MG63 (cell line): ENCODE results near the gene PCDHGA2. TPM values are rescaled to one million over a fixed set of nuclear protein-coding genes. Genes with fewer than 3 reads are reported as not detected.
"Not testable (repeated sequence)": the region's sequence is repeated elsewhere in the genome, so short reads cannot be mapped to it uniquely, and the experiment has no call there.

Source experiments
- DNase-seq: peaks from one replicate; pipeline ENCODE4 v3.0.0-alpha.2; 2020
- H3K27me3 ChIP-seq: fragments of 250-450 bp; sonication (Bioruptor Pico); 2 replicates; pipeline ENCODE4 v1.5.1; 2020; ENCODE audit warnings: mild to moderate bottlenecking, moderate library complexity
- H3K36me3 ChIP-seq: fragments of 250-450 bp; sonication (Bioruptor Pico); 2 replicates; pipeline ENCODE4 v1.5.1; 2020; ENCODE audit warnings: mild to moderate bottlenecking, moderate library complexity
- H3K4me3 ChIP-seq: fragments of 250-450 bp; sonication (Bioruptor Pico); 2 replicates; pipeline ENCODE4 v1.5.1; 2020; ENCODE audit warnings: mild to moderate bottlenecking, moderate library complexity
- H3K9me3 ChIP-seq: fragments of 250-450 bp; sonication (Bioruptor Pico); 2 replicates; pipeline ENCODE4 v1.5.1; 2020; ENCODE audit warnings: mild to moderate bottlenecking, moderate library complexity
- total RNA-seq: library from RNA; depleted of rRNA; stranded (reverse); fragments of >200 nt; shearing (Covaris generic); gene quantifications from 2 replicates; pipeline ENCODE4 v1.2.3, GENCODE V29; 2014; ENCODE audit warnings: low replicate concordance

The PCDHGA2 gene
- total RNA-seq, 1 experiment from 2014 or later = not detected

- Histone ChIP-seq H3K4me3 (no peak overlapping the region), H3K27me3 (no peaks in the 10 kb centered on the region), H3K9me3 (peaks cover 2% of the 10 kb centered on the region)
Observed at GRCh38 chr5:141342773-141343172, 4.2 kb downstream of the PCDHGA2 start.

GRCh38 chr5:141343242-141343952, 4.8 kb downstream of the PCDHGA2 start, which contains the start of gene PCDHGA3:
Gene PCDHGA3, plus strand, starts transcription at chr5:141343829. Its CDS starts 205 bp downstream, at chr5:141344034.
- Histone ChIP-seq H3K27me3 (no peaks in the 10 kb centered on the region; the same call in 1 of the 2 replicates), H3K36me3 (no peaks in the 10 kb centered on the region), H3K4me3 (no peak within 1 kb of the TSS), H3K9me3 (peaks cover 2% of the 10 kb centered on the region)
- no peak for DNase-seq

More at GRCh38 chr5:141342773-141343172, 4.2 kb downstream of the PCDHGA2 start:
- DNase-seq = no peak
- H3K36me3 ChIP-seq = no peaks in the 10 kb centered on the region

GRCh38 chr5:141343953-141344463, 5.4 kb downstream of the PCDHGA2 start:
- Histone ChIP-seq H3K9me3 (peaks cover 2% of the 10 kb centered on the region), H3K27me3 (no peaks in the 10 kb centered on the region; the same call in 1 of the 2 replicates), H3K4me3 (no peak overlapping the region), H3K36me3 (no peaks in the 10 kb centered on the region)
- no peak for DNase-seq

- H3K36me3 ChIP-seq = no peaks in the 10 kb centered on the region
- H3K27me3 ChIP-seq = no peaks in the 10 kb centered on the region; the same call in 1 of the 2 replicates
- H3K9me3 ChIP-seq = peaks cover 2% of the 10 kb centered on the region
- no peak overlapping the region for H3K4me3 ChIP-seq
- no peak for DNase-seq
Observed at GRCh38 chr5:141345327-141345726, 6.8 kb downstream of the PCDHGA2 start.

- not testable (repeated sequence) for H3K27me3 ChIP-seq, H3K4me3 ChIP-seq, H3K36me3 ChIP-seq, H3K9me3 ChIP-seq, DNase-seq
Observed at GRCh38 chr5:141346017-141346416, 7.5 kb downstream of the PCDHGA2 start.

GRCh38 chr5:141349917-141350619, 11.5 kb downstream of the PCDHGA2 start, which contains the start of gene PCDHGB1:
Gene PCDHGB1, plus strand, starts transcription at chr5:141350099. Its CDS starts 162 bp downstream, at chr5:141350261.
- Histone ChIP-seq H3K4me3 (peak within 1 kb of the TSS; percentile 50), H3K36me3 (no peaks in the 10 kb centered on the region), H3K27me3 (no peaks in the 10 kb centered on the region; the same call in 1 of the 2 replicates), H3K9me3 (peaks cover 4% of the 10 kb centered on the region; the same call in 1 of the 2 replicates)
- DNase-seq = peak; percentile 78

GRCh38 chr5:141351591-141351990, 13.0 kb downstream of the PCDHGA2 start:
- Histone ChIP-seq H3K9me3 (peaks cover 5% of the 10 kb centered on the region; the same call in 1 of the 2 replicates), H3K27me3 (no peaks in the 10 kb centered on the region; the same call in 1 of the 2 replicates), H3K4me3 (no peak overlapping the region), H3K36me3 (no peaks in the 10 kb centered on the region)
- DNase-seq = no peak

- DNase-seq = no peak
- peaks cover 5% of the 10 kb centered on the region; the same call in 1 of the 2 replicates for H3K9me3 ChIP-seq
- no peaks in the 10 kb centered on the region for H3K36me3 ChIP-seq
- H3K4me3 ChIP-seq = no peak within 1 kb of the TSS
- no peaks in the 10 kb centered on the region for H3K27me3 ChIP-seq
Observed at GRCh38 chr5:141354900-141355469, 16.4 kb downstream of the PCDHGA2 start, which contains the start of gene PCDHGA4. Gene PCDHGA4, plus strand, starts transcription at chr5:141355021. Its CDS starts 87 bp downstream, at chr5:141355108.

- H3K9me3 ChIP-seq = peaks cover 8% of the 10 kb centered on the region
Observed at GRCh38 chr5:141355641-141356040, 17.1 kb downstream of the PCDHGA2 start.

GRCh38 chr5:141356133-141356532, 17.6 kb downstream of the PCDHGA2 start:
- H3K36me3 ChIP-seq = no peaks in the 10 kb centered on the region
- H3K27me3 ChIP-seq = no peaks in the 10 kb centered on the region
- H3K4me3 ChIP-seq = no peak overlapping the region
- H3K9me3 ChIP-seq = peaks cover 10% of the 10 kb centered on the region
- no peak for DNase-seq

More at GRCh38 chr5:141355641-141356040, 17.1 kb downstream of the PCDHGA2 start:
- H3K27me3 ChIP-seq = no peaks in the 10 kb centered on the region
- no peak for DNase-seq
- no peak overlapping the region for H3K4me3 ChIP-seq
- H3K36me3 ChIP-seq = no peaks in the 10 kb centered on the region

GRCh38 chr5:141356950-141357349, 18.4 kb downstream of the PCDHGA2 start:
- Histone ChIP-seq H3K4me3 (no peak overlapping the region), H3K27me3 (no peaks in the 10 kb centered on the region), H3K36me3 (no peaks in the 10 kb centered on the region), H3K9me3 (peaks cover 10% of the 10 kb centered on the region)
- no peak for DNase-seq

- DNase-seq = peak; percentile 49
- peak within 1 kb of the TSS; percentile 42 for H3K4me3 ChIP-seq
- no peaks in the 10 kb centered on the region for H3K36me3 ChIP-seq
- H3K27me3 ChIP-seq = no peaks in the 10 kb centered on the region
- peaks cover 16% of the 10 kb centered on the region for H3K9me3 ChIP-seq
Observed at GRCh38 chr5:141359790-141360426, 21.3 kb downstream of the PCDHGA2 start, which contains the start of gene PCDHGB2. Gene PCDHGB2, plus strand, starts transcription at chr5:141359994. Its CDS starts 142 bp downstream, at chr5:141360136.

- Histone ChIP-seq H3K9me3 (peaks cover 22% of the 10 kb centered on the region), H3K4me3 (no peak overlapping the region)
Observed at GRCh38 chr5:141360685-141361084, 22.1 kb downstream of the PCDHGA2 start.

GRCh38 chr5:141362719-141363118, 24.2 kb downstream of the PCDHGA2 start:
- Histone ChIP-seq H3K36me3 (no peaks in the 10 kb centered on the region; the same call in 1 of the 2 replicates), H3K4me3 (no peak overlapping the region), H3K27me3 (no peaks in the 10 kb centered on the region), H3K9me3 (peaks cover 31% of the 10 kb centered on the region)
- DNase-seq = no peak

More at GRCh38 chr5:141360685-141361084, 22.1 kb downstream of the PCDHGA2 start:
- Histone ChIP-seq H3K36me3 (no peaks in the 10 kb centered on the region), H3K27me3 (no peaks in the 10 kb centered on the region)
- DNase-seq = no peak

GRCh38 chr5:141363952-141364660, 25.5 kb downstream of the PCDHGA2 start, which contains the start of gene PCDHGA5:
Gene PCDHGA5, plus strand, starts transcription at chr5:141364162. Its CDS starts 169 bp downstream, at chr5:141364331.
- Histone ChIP-seq H3K4me3 (no peak within 1 kb of the TSS), H3K27me3 (no peaks in the 10 kb centered on the region), H3K36me3 (no peaks in the 10 kb centered on the region; the same call in 1 of the 2 replicates), H3K9me3 (peaks cover 35% of the 10 kb centered on the region)
- no peak for DNase-seq
